Adipocyte (in vitro differentiated cells): ENCODE measurements around the gene NUDT14.

ENCODE experiments used
- DNase-seq: peaks from one replicate; pipeline ENCODE4 v3.0.0-alpha.2; 2015; ENCODE audit warnings: low read depth
- H3K27me3 ChIP-seq: replicated peaks from 2 replicates; pipeline ENCODE4 v1.7.0; 2013; ENCODE audit warnings: mild to moderate bottlenecking, low read length, moderate library complexity; ENCODE audit not compliant: control insufficient read depth, insufficient read depth
- H3K36me3 ChIP-seq: 2 replicates; pipeline ENCODE4 v1.7.0; 2013; ENCODE audit warnings: low read length, mild to moderate bottlenecking, moderate library complexity; ENCODE audit not compliant: control insufficient read depth, insufficient read depth, severe bottlenecking
- H3K4me1 ChIP-seq: 2 replicates; pipeline ENCODE4 v1.7.0; 2013; ENCODE audit warnings: mild to moderate bottlenecking, low read length, moderate library complexity; ENCODE audit not compliant: control insufficient read depth, insufficient read depth
- H3K4me3 ChIP-seq: 2 replicates; pipeline ENCODE4 v1.7.0; 2013; ENCODE audit warnings: mild to moderate bottlenecking, low read length, moderate library complexity
- H3K9ac ChIP-seq: 2 replicates; pipeline ENCODE4 v1.7.0; 2013; ENCODE audit warnings: mild to moderate bottlenecking, low read length, moderate library complexity
- H3K9me3 ChIP-seq: 2 replicates; pipeline ENCODE4 v1.7.0; 2013; ENCODE audit warnings: mild to moderate bottlenecking, low read length, moderate library complexity; ENCODE audit not compliant: control insufficient read depth

The NUDT14 gene

DNA sequence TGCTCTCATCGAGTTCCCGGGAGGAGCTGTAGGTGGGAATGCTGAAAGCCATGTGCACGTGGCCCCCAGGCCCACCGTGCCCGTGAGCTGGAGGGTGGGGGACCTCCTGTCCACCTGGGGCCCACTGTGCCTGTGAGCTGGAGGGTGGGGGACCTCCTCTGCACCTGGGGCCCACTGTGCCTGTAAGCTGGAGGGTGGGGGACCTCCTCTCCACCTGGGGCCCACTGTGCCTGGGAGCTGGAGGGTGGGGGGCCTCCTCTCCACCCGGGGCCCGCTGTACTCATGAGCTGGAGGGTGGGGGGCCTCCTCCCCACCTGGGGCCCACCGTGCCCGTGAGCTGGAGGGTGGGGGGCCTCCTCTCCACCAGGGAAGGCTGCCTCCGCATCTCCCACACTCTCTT lies 13.9 kb upstream of the NUDT14 start:
- H3K27me3 ChIP-seq, result peaks cover 64% of the 10 kb centered on the region
- DNase-seq, result no peak
- no peaks in the 10 kb centered on the region for H3K36me3 ChIP-seq
- no peaks in the 10 kb centered on the region for H3K9me3 ChIP-seq
- no peak overlapping the region for H3K4me3 ChIP-seq
- peaks cover 3% of the 10 kb centered on the region for H3K4me1 ChIP-seq
- H3K9ac ChIP-seq, result no peak overlapping the region

DNA sequence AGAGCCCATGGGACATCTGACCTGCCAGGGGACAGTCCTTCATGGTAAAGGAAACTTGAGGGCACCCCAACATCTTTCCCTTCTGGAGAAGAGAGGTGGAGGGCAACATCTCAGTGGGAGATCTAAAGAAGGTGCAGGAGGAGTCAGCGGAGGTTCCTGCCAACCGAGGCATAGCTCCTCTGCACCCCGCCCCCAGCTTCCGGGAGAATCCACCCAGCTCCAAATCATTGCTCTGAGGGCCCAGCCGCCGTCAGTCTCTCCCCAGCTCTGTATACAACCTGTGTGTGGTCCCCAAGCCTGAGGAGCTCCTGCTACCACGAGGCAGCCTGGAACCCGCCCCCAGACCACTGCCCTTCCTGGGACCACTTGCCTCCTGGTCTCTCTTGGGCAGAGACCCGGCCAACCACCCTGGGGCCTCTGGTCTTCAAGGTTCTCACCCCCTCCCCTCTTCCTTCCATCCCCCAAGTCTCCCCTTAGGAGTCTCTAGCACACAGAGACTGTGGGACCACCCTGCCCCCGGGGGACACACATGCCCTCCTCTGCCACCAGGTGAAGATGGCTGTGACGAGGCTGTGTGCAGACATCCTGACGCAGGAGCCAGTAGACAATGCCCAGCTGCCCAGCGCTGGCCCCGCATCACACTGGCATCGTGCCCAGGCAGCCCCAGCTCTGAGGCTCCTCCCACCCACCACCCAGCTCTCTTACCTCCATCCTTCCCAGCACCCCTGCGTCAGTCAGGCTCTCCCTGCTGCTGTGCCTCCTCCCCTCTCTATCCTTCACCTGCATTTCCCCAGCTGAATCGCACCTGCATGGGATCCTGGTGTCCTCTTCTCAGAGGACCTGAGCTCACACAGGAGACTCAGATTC lies 13.0 kb upstream of the NUDT14 start:
- no peak overlapping the region for H3K9ac ChIP-seq
- H3K27me3 ChIP-seq, result peaks cover 63% of the 10 kb centered on the region
- H3K4me3 ChIP-seq, result no peak overlapping the region
- H3K9me3 ChIP-seq, result no peaks in the 10 kb centered on the region
- DNase-seq, result no peak
- peaks cover 3% of the 10 kb centered on the region for H3K4me1 ChIP-seq
- H3K36me3 ChIP-seq, result no peaks in the 10 kb centered on the region

DNA sequence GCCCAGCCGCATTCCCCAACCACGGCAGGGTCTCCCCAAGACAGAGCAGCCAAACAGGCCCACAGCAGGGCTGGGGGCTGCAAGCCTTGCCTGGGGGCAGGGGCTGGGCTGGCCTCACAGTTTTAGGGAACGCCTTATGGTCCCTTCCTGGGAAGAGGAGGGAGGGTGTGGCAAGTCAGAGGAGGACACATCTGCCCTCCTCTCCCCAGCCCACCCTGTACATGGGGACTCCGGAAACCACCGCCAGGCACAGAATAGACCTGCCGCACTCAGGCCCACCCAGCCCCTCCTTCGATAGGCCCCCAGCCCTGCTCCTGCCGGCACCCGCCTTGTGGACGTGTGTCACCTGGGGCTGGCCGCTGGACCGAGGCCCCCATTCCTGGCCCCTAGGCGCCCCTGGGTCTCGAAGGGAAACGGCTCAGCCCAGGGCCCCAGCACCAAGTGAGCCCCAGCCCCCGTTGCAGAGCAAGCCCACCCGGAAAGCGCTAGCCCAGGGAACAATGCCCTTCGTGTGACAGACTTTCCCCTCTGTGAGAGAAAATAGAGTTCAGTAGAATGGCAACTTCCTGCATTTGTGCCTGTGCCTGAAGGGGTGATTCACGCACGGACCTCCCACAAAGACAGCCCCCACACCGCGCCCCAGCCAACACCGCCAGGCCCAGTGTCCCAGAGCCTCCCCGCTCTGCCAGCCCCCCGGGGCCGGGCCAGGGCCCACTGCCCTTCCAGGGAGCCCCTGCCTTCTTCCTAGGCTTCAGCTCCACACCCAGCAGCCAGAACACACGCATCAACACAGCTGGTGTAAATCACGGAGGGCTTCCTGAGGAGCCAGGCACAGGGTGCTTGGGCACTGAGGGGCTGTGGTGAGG lies 12.0 kb upstream of the NUDT14 start:
- H3K9me3 ChIP-seq, result peaks cover 5% of the 10 kb centered on the region
- no peak overlapping the region for H3K4me3 ChIP-seq
- peak; percentile 33 for DNase-seq

DNA sequence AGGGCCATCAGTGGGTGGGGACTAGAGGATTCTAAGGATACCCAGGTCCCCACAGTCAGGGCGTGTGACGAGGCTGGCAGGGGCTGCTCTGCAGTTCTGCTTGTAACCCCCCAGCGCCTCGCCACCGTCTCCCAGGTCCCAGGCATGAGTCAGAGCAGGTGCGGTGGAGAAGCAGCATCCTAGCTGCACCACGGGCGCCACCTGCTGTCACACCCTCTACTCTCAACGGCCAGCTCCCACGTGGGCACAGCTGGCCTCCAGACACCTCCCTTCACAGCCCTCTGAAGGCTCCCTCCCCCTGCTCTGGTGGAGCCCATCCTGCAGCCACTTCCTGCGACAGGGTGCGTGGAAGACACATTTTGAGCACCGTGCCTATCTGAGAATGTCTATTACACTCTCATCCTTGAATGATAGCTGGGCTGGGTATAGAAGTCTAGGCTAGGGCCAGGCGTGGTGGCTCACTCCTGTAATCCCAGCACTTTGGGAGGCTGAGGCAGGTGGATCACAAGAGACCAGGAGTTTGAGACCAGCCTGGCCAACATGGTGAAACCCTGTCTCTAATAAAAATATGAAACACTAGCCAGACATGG lies 6.9 kb upstream of the NUDT14 start:
- no peaks in the 10 kb centered on the region for H3K36me3 ChIP-seq
- no peak for DNase-seq

More for the DNA sequence above, 12.0 kb upstream of the NUDT14 start:
- Histone ChIP-seq H3K9ac (no peak overlapping the region), H3K27me3 (peaks cover 63% of the 10 kb centered on the region), H3K36me3 (no peaks in the 10 kb centered on the region), H3K4me1 (peaks cover 3% of the 10 kb centered on the region)

DNA sequence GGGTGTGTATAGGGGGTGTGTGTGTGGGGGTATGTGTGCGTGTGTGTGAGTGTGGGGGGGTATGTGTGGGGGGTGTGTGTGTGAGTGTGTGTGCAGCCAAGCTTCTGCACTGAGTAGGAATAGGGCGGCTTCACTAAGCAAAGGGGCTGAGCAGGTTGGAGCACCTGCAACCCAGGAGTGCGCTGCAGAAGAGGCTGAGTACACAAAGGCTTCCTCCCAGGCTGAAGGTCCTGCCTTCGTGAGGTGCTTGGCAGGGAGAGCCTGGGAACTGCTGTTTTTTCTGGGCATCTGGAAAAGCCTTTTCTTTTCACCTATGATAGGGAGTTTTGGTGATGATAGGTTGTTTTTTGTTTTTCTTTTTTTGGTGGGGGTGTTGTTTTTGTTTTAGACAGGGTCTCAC lies 6.0 kb upstream of the NUDT14 start:
- DNase-seq, result no peak
- Histone ChIP-seq H3K9ac (no peak overlapping the region), H3K4me1 (no peaks in the 10 kb centered on the region)

More for the DNA sequence above, 6.9 kb upstream of the NUDT14 start:
- no peak overlapping the region for H3K9ac ChIP-seq
- H3K4me3 ChIP-seq, result no peak overlapping the region
- H3K9me3 ChIP-seq, result peaks cover 9% of the 10 kb centered on the region
- H3K4me1 ChIP-seq, result no peaks in the 10 kb centered on the region
- peaks cover 45% of the 10 kb centered on the region for H3K27me3 ChIP-seq

DNA sequence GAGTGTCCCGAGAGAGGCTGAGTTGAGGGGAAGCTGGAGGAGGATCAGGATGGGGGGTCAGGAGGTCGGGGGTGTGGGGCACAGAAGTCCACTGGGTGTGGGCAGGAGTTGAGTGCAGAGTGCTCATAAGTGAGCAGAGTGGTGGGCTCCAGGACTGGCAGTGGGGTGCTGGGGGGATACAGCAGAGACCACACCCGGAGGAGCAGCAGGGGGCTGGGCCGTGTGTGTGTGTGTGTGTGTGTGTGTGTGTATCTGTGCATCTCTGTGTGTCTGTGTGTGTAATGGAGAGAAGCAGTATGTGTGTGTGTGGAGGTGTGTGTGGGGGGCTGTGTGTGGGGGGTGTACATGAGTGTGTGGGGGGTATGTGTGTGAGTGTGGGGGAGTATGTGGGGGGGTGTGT lies 4.9 kb upstream of the NUDT14 start:
- peaks cover 9% of the 10 kb centered on the region for H3K9me3 ChIP-seq
- H3K4me1 ChIP-seq, result no peaks in the 10 kb centered on the region
- H3K9ac ChIP-seq, result no peak overlapping the region
- DNase-seq, result no peak
- no peaks in the 10 kb centered on the region for H3K36me3 ChIP-seq
- H3K4me3 ChIP-seq, result no peak overlapping the region
- peaks cover 41% of the 10 kb centered on the region for H3K27me3 ChIP-seq

More for the DNA sequence above, 6.0 kb upstream of the NUDT14 start:
- no peak overlapping the region for H3K4me3 ChIP-seq
- peaks cover 9% of the 10 kb centered on the region for H3K9me3 ChIP-seq
- H3K27me3 ChIP-seq, result peaks cover 44% of the 10 kb centered on the region
- H3K36me3 ChIP-seq, result no peaks in the 10 kb centered on the region

DNA sequence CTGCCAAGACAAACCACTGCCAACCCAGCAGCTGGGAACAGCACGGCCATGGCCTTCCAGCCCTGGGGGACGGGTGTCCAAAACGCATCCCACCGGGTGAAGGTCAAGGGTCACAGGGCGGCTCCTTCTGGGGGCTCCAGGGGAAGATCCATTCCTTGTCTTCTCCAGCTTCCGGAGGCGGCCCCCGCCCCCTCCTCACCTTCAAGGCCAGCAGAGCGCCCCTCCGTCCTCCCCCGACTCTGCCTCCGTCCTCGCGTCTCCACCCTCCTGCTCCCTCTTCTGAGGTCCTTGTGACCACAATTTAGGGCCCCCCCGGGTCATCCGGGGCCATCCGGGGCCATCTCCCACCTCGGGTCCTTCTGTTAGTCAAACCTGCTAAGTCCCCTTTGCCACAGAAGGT lies 3.9 kb upstream of the NUDT14 start:
- no peaks in the 10 kb centered on the region for H3K36me3 ChIP-seq
- H3K27me3 ChIP-seq, result peaks cover 41% of the 10 kb centered on the region
- no peak overlapping the region for H3K9ac ChIP-seq
- no peak overlapping the region for H3K4me3 ChIP-seq
- DNase-seq, result no peak
- peaks cover 9% of the 10 kb centered on the region for H3K9me3 ChIP-seq
- H3K4me1 ChIP-seq, result no peaks in the 10 kb centered on the region

DNA sequence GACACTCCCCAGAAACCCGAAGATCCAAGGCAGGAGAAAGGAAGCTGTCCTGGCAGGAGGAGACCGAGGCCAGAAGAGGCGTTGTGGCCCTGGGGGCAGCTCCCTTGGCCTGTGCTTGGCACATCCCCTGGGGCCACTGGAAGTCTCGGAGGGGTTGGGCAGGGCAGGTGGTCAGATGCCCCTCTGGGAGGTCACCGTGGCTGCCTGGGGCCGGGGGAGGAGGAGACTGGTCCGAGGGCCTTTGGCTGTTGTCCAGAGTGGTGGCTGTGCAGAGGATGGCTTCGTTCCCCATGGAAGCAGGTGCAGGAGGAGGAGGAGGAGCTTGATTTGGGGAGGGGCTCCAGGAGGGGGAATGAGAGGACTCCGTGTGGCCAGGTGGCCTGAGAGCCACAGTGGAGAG lies 3.3 kb upstream of the NUDT14 start:
- peaks cover 9% of the 10 kb centered on the region for H3K9me3 ChIP-seq
- DNase-seq, result no peak
- no peaks in the 10 kb centered on the region for H3K4me1 ChIP-seq
- no peak overlapping the region for H3K9ac ChIP-seq
- no peaks in the 10 kb centered on the region for H3K36me3 ChIP-seq
- peaks cover 43% of the 10 kb centered on the region for H3K27me3 ChIP-seq
- no peak overlapping the region for H3K4me3 ChIP-seq

DNA sequence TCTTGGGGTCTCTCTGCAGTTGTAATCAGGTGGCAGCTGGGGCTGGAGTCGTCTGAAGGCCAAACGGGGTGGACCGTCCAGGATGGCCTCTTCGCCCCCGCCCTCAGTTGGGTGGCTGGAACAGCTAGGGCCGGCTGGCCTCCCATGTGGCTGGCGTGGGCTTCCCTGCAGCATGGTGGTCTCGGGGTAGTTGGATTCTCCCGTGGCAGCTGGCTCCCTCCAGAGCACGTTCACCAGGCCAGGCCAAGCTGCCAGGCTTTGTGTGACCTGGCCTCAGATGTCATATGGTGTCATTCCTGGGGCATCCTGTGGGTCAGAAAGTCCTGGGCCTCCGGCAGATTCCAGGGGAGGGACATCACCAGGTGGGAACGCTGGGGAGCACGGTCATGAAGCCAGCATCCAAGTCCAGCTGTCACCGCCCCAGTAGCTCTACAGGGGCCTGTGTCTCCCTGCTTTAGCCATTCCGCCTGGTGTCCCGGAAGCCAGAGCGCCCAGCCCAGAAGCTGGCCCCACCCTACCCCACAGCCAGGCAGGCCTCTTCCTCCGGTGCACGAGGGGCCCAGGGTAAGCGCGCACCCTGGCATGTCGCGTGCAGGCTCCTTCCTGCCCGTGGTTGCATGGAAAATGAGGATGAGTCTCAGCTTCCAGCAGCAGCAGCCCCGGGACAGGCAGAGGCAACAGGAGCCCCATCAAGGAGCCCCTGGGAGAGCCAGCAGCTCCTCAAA lies 1.3 kb upstream of the NUDT14 start:
- peaks cover 2% of the 10 kb centered on the region for H3K4me1 ChIP-seq
- no peak for DNase-seq
- H3K9me3 ChIP-seq, result no peaks in the 10 kb centered on the region
- H3K9ac ChIP-seq, result no peak overlapping the region
- H3K36me3 ChIP-seq, result no peaks in the 10 kb centered on the region
- H3K4me3 ChIP-seq, result no peak overlapping the region
- peaks cover 27% of the 10 kb centered on the region for H3K27me3 ChIP-seq

DNA sequence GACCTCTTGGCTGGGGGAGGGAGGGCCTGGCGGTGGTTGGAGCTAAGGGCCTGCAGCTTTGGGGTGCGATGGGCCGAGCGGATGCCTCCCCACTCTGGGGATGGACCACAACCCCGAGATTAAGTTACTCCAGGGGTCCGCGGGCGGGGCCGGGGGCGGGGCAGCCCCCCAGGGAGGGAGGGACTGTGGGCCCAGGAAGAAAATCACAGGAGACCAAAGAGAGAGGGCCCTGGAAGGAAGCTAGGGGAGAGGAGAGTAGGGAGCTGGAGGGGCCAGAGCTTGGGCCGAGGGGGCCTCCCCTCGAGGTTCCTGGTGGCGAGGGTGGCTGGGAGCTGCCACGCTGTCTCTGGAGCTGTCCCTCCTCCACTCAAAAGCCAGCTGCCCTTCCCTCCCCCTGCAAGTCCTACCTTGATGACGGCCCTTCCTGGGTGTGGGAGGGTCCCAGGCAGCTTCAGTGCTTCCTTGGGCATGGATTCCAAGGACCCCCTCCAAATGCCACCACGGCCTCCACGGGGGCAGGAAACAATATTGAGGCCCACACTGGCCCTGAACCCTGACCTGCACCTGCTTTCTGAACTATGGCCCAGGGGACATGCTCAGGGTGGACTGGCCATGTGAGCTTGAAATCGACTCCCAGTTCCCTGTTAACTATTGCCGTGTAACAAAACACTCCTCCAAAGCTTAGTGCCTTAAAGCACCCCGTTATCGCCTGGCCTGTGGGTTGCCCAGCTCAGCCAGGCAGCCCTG lies 610 bp upstream of the NUDT14 start:
- H3K27me3 ChIP-seq, result peaks cover 23% of the 10 kb centered on the region
- H3K4me3 ChIP-seq, result no peak overlapping the region
- H3K4me1 ChIP-seq, result peaks cover 10% of the 10 kb centered on the region
- no peak overlapping the region for H3K9ac ChIP-seq
- H3K36me3 ChIP-seq, result no peaks in the 10 kb centered on the region
- DNase-seq, result no peak
- no peaks in the 10 kb centered on the region for H3K9me3 ChIP-seq
